LNCAP (cell line): Measurements from ENCODE around the gene ARID1B.

Source experiments
- CTCF ChIP-seq: fragments of 450-650 bp; IDR thresholded peaks from 2 replicates; pipeline ENCODE4 v1.5.1; 2017; ENCODE audit warnings: mild to moderate bottlenecking

The ARID1B gene

GRCh38 chr6:157110607-157111006 lies 333.4 kb downstream of the ARID1B start:
- no peak for TF ChIP-seq CTCF

DNA sequence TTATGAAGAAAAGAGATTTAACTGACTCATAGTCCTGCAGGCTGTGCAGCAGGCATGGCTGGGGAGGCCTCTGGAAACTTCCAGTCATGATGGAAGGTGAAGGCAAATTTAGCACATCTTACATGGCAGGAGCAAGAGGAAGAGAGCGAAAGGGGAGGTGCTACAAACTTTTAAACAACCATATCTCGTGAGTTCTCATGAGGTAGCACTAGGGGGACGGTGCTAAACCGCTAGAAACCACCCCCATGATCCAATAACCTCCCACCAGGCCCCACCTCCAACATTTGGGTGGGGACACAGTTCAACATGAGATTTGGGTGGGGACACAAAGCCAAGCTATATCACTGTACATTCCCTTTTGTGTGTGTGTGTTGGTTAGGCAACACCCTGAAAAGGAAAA lies 336.2 kb downstream of the ARID1B start:
- no peak for TF ChIP-seq CTCF

- no peak for TF ChIP-seq CTCF
Observed at GRCh38 chr6:157116426-157116825, 339.2 kb downstream of the ARID1B start.

DNA sequence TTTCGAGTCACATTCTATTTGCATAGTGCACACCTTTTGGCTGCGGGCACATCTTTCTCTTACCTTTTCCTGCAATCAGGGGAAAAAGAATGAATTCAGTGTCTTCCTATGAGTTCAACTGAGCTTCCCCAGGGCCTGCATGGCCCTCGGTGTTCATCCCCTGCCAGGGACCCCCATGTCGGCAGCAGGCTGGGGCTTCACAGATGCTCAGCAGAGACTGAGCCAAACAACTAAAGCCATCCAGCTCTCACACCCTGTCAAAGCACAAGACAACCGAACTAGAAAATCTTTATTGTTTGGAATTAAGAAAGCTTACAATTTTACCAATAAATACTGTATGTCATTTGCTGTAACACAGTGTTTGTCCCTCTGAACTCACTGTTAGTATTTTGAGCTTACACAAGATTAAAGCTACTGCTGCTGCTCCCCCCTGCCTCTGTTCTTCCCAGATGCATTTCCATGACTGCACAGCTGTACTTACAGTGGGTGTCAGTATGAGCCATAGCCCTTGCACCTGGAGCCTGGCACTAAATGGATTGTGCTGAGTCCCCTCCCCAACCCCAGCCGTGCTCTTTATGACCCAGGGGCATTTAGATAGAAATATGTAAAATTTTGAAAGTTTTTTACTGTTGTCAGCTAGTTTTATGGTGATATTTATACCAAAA lies 340.4 kb downstream of the ARID1B start:
- TF ChIP-seq CTCF: no peak

- TF ChIP-seq CTCF: no peak
Observed at GRCh38 chr6:157119502-157120027, 342.4 kb downstream of the ARID1B start.

GRCh38 chr6:157120534-157121232 lies 343.5 kb downstream of the ARID1B start:
- no peak for TF ChIP-seq CTCF

- no peak for TF ChIP-seq CTCF
Observed at GRCh38 chr6:157121897-157122296, 344.7 kb downstream of the ARID1B start.
